ENCODE results near the gene ZNF749.

ZNF749 gene

GRCh38 chr19:57443121-57443696 lies 8.1 kb downstream of the ZNF749 start:
- Histone ChIP-seq H2AK5ac (ENCODE audit: low read length, severe bottlenecking) (no peak overlapping the region), H3K27me3 (ENCODE audit: control insufficient read depth in 1 of 2, insufficient read depth in 1 of 2, low read length in 2 of 2) (no peaks in the 10 kb centered on the region)

GRCh38 chr19:57452307-57452706 lies 17.2 kb downstream of the ZNF749 start:
- Histone ChIP-seq H3K36me3 (ENCODE audit: control insufficient read depth in 1 of 2, insufficient read depth in 2 of 2, low read depth in 1 of 2, low read length in 2 of 2) (peaks cover 10 to 38% of the 10 kb centered on the region in 2 experiments), H2AK5ac (ENCODE audit: low read length, severe bottlenecking) (no peak overlapping the region), H3K4me3 (ENCODE audit: insufficient read depth in 1 of 2, low read depth in 1 of 2, low read length in 2 of 2) (no peak overlapping the region), H3K9me3 (ENCODE audit: control insufficient read depth, low read length) (peaks cover 50% of the 10 kb centered on the region), H3K9ac (ENCODE audit: low read length) (no peak overlapping the region), H3K23ac (ENCODE audit: low read length in 2 of 2) (no peak overlapping the region), H4K8ac (ENCODE audit: low read length) (no peak overlapping the region), H3K27ac (ENCODE audit: low read length, poor library complexity, severe bottlenecking) (no peak overlapping the region), H3K79me1 (replicated peaks; ENCODE audit: low read length, poor library complexity, severe bottlenecking) (peaks cover 19% of the 10 kb centered on the region), H2BK15ac (ENCODE audit: low read depth, poor library complexity, severe bottlenecking) (no peak overlapping the region), H3K18ac (ENCODE audit: low read depth in 1 of 2, low read length in 2 of 2) (no peak overlapping the region), H2BK5ac (ENCODE audit: low read depth, low read length, poor library complexity, severe bottlenecking) (no peak overlapping the region), H2BK12ac (ENCODE audit: low read length in 2 of 2) (no peak overlapping the region), H3K4me2 (ENCODE audit: low read length, poor library complexity, severe bottlenecking) (no peak overlapping the region), H2AFZ (ENCODE audit: low read depth, low read length) (no peak overlapping the region), H3K27me3 (ENCODE audit: control insufficient read depth in 1 of 2, insufficient read depth in 1 of 2, low read length in 2 of 2) (no peaks in the 10 kb centered on the region), H4K91ac (ENCODE audit: low read length) (no peak overlapping the region), H3K4me1 (ENCODE audit: control insufficient read depth, insufficient read depth, low read depth, low read length) (no peaks in the 10 kb centered on the region), H3K4ac (ENCODE audit: low read depth in 1 of 2, low read length in 2 of 2) (no peak overlapping the region), H3K14ac (ENCODE audit: low read length in 2 of 2) (no peak overlapping the region), H2BK120ac (ENCODE audit: low read depth, low read length) (no peak overlapping the region)
- 97% methylated on average over 2 of the region's 3 CpGs for WGBS
- DNase-seq = no peak

More at GRCh38 chr19:57443121-57443696, 8.1 kb downstream of the ZNF749 start:
- Histone ChIP-seq H3K9me3 (ENCODE audit: control insufficient read depth, low read length) (peaks cover 54% of the 10 kb centered on the region), H3K4me1 (ENCODE audit: control insufficient read depth, insufficient read depth, low read depth, low read length) (no peaks in the 10 kb centered on the region), H2BK15ac (ENCODE audit: low read depth, poor library complexity, severe bottlenecking) (no peak overlapping the region), H3K36me3 (ENCODE audit: control insufficient read depth in 1 of 2, insufficient read depth in 2 of 2, low read depth in 1 of 2, low read length in 2 of 2) (peaks cover 60 to 65% of the 10 kb centered on the region in 2 experiments), H2BK5ac (ENCODE audit: low read depth, low read length, poor library complexity, severe bottlenecking) (no peak overlapping the region), H4K91ac (ENCODE audit: low read length) (no peak overlapping the region), H3K79me1 (replicated peaks; ENCODE audit: low read length, poor library complexity, severe bottlenecking) (peaks cover 51% of the 10 kb centered on the region), H3K18ac (ENCODE audit: low read depth in 1 of 2, low read length in 2 of 2) (no peak overlapping the region), H3K27ac (ENCODE audit: low read length, poor library complexity, severe bottlenecking) (no peak overlapping the region), H3K23ac (ENCODE audit: low read length in 2 of 2) (no peak overlapping the region), H3K4me3 (ENCODE audit: insufficient read depth in 1 of 2, low read depth in 1 of 2, low read length in 2 of 2) (no peak overlapping the region), H2AFZ (ENCODE audit: low read depth, low read length) (no peak overlapping the region), H3K14ac (ENCODE audit: low read length in 2 of 2) (no peak overlapping the region), H4K8ac (ENCODE audit: low read length) (no peak overlapping the region), H3K4ac (ENCODE audit: low read depth in 1 of 2, low read length in 2 of 2) (no peak overlapping the region), H3K9ac (ENCODE audit: low read length) (no peak overlapping the region), H2BK12ac (ENCODE audit: low read length in 2 of 2) (no peak overlapping the region), H3K4me2 (ENCODE audit: low read length, poor library complexity, severe bottlenecking) (no peak overlapping the region), H2BK120ac (ENCODE audit: low read depth, low read length) (no peak overlapping the region)
- WGBS = 76% methylated on average over 5 of the region's 5 CpGs
- DNase-seq = no peak

GRCh38 chr19:57465680-57466381 lies 30.7 kb downstream of the ZNF749 start:
- Histone ChIP-seq H2BK120ac (ENCODE audit: low read depth, low read length) (no peak overlapping the region), H3K4ac (ENCODE audit: low read depth in 1 of 2, low read length in 2 of 2) (no peak overlapping the region), H3K23ac (ENCODE audit: low read length in 2 of 2) (no peak overlapping the region), H2BK12ac (ENCODE audit: low read length in 2 of 2) (no peak overlapping the region), H3K9ac (ENCODE audit: low read length) (no peak overlapping the region), H3K14ac (ENCODE audit: low read length in 2 of 2) (no peak overlapping the region), H2AK5ac (ENCODE audit: low read length, severe bottlenecking) (no peak overlapping the region), H3K18ac (ENCODE audit: low read depth in 1 of 2, low read length in 2 of 2) (no peak overlapping the region), H3K9me3 (ENCODE audit: control insufficient read depth, low read length) (peaks cover 63% of the 10 kb centered on the region), H2AFZ (ENCODE audit: low read depth, low read length) (no peak overlapping the region), H3K4me2 (ENCODE audit: low read length, poor library complexity, severe bottlenecking) (no peak overlapping the region), H4K91ac (ENCODE audit: low read length) (no peak overlapping the region), H4K8ac (ENCODE audit: low read length) (no peak overlapping the region), H2BK5ac (ENCODE audit: low read depth, low read length, poor library complexity, severe bottlenecking) (no peak overlapping the region), H3K27me3 (ENCODE audit: control insufficient read depth in 1 of 2, insufficient read depth in 1 of 2, low read length in 2 of 2) (no peaks in the 10 kb centered on the region), H2BK15ac (ENCODE audit: low read depth, poor library complexity, severe bottlenecking) (no peak overlapping the region), H3K79me1 (replicated peaks; ENCODE audit: low read length, poor library complexity, severe bottlenecking) (peaks cover 14% of the 10 kb centered on the region), H3K4me1 (ENCODE audit: control insufficient read depth, insufficient read depth, low read depth, low read length) (no peaks in the 10 kb centered on the region), H3K36me3 (ENCODE audit: control insufficient read depth in 1 of 2, insufficient read depth in 2 of 2, low read depth in 1 of 2, low read length in 2 of 2) (peaks cover 9 to 19% of the 10 kb centered on the region in 2 experiments), H3K4me3 (ENCODE audit: insufficient read depth in 1 of 2, low read depth in 1 of 2, low read length in 2 of 2) (no peak overlapping the region), H3K27ac (ENCODE audit: low read length, poor library complexity, severe bottlenecking) (no peak overlapping the region)
- WGBS = 92% methylated on average over 4 of the region's 5 CpGs
- peak; percentile 26 for DNase-seq

GRCh38 chr19:57466489-57466888 lies 31.4 kb downstream of the ZNF749 start:
- Histone ChIP-seq H2BK12ac (ENCODE audit: low read length in 2 of 2) (no peak overlapping the region), H3K36me3 (ENCODE audit: control insufficient read depth in 1 of 2, insufficient read depth in 2 of 2, low read depth in 1 of 2, low read length in 2 of 2) (peaks cover 9 to 22% of the 10 kb centered on the region in 2 experiments), H4K8ac (ENCODE audit: low read length) (no peak overlapping the region), H3K4ac (ENCODE audit: low read depth in 1 of 2, low read length in 2 of 2) (no peak overlapping the region), H3K23ac (ENCODE audit: low read length in 2 of 2) (no peak overlapping the region), H3K4me1 (ENCODE audit: control insufficient read depth, insufficient read depth, low read depth, low read length) (no peaks in the 10 kb centered on the region), H3K79me1 (replicated peaks; ENCODE audit: low read length, poor library complexity, severe bottlenecking) (peaks cover 14% of the 10 kb centered on the region), H2BK15ac (ENCODE audit: low read depth, poor library complexity, severe bottlenecking) (no peak overlapping the region), H4K91ac (ENCODE audit: low read length) (no peak overlapping the region), H3K4me3 (ENCODE audit: insufficient read depth in 1 of 2, low read depth in 1 of 2, low read length in 2 of 2) (no peak overlapping the region), H3K14ac (ENCODE audit: low read length in 2 of 2) (no peak overlapping the region), H2BK120ac (ENCODE audit: low read depth, low read length) (no peak overlapping the region), H3K4me2 (ENCODE audit: low read length, poor library complexity, severe bottlenecking) (no peak overlapping the region), H3K18ac (ENCODE audit: low read depth in 1 of 2, low read length in 2 of 2) (no peak overlapping the region), H3K27me3 (ENCODE audit: control insufficient read depth in 1 of 2, insufficient read depth in 1 of 2, low read length in 2 of 2) (no peaks in the 10 kb centered on the region), H2BK5ac (ENCODE audit: low read depth, low read length, poor library complexity, severe bottlenecking) (no peak overlapping the region), H3K27ac (ENCODE audit: low read length, poor library complexity, severe bottlenecking) (no peak overlapping the region), H3K9me3 (ENCODE audit: control insufficient read depth, low read length) (peaks cover 70% of the 10 kb centered on the region), H3K9ac (ENCODE audit: low read length) (no peak overlapping the region), H2AK5ac (ENCODE audit: low read length, severe bottlenecking) (no peak overlapping the region), H2AFZ (ENCODE audit: low read depth, low read length) (no peak overlapping the region)
- WGBS = 92% methylated on average over 4 of the region's 5 CpGs
- no peak for DNase-seq
